ENCODE measurements around the gene AP1S1.

DNA sequence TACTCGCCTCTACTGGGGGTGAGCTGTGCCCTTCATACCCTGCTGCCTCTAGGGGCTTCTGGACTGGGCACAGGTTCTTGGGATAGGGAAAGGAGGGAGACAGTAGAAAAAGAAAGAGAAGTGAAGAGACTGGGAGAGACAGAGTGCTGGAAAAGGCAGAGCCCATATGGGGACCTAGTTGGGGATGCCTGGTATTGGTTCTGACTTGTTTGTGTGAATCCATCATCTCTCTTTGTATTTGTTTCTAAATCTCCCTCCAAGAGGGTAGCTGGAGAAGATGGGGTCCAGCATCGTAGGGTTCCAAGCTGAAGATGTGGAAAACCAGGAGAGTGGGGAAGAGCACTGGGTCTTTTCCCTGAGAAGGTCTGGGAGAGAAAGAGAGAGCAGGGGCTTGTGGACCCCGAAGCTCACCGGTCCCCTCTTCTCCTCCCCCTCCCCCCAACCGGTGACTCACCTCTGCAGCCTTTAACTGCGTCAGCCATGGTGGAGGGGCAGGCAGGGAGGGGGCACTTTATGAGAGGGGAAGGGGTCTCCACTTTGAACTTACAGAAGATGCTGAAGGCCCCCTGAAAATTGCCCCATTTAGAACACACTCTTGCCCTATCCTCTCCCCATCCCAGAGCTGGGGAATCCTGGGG is 14.3 kb downstream of the AP1S1 start:
- TF ChIP-seq, protein P1, sequence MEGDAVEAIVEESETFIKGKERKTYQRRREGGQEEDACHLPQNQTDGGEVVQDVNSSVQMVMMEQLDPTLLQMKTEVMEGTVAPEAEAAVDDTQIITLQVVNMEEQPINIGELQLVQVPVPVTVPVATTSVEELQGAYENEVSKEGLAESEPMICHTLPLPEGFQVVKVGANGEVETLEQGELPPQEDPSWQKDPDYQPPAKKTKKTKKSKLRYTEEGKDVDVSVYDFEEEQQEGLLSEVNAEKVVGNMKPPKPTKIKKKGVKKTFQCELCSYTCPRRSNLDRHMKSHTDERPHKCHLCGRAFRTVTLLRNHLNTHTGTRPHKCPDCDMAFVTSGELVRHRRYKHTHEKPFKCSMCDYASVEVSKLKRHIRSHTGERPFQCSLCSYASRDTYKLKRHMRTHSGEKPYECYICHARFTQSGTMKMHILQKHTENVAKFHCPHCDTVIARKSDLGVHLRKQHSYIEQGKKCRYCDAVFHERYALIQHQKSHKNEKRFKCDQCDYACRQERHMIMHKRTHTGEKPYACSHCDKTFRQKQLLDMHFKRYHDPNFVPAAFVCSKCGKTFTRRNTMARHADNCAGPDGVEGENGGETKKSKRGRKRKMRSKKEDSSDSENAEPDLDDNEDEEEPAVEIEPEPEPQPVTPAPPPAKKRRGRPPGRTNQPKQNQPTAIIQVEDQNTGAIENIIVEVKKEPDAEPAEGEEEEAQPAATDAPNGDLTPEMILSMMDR (IDR thresholded peaks at IDR 0.05; ENCODE audit: low read length): no peak
- TF ChIP-seq EZH2phosphoT487 (IDR thresholded peaks at IDR 0.05; ENCODE audit: low read length) (no peak), EZH2 (optimal IDR thresholded peaks at IDR 0.05; ENCODE audit: low read depth, low read length) (no peak)
